GM19240 (cell line): Measurements from ENCODE around the gene KRTCAP3.
"Not testable (repeated sequence)": the region's sequence is repeated elsewhere in the genome, so short reads cannot be mapped to it uniquely, and the experiment has no call there.

Experiments used
- DNase-seq: peaks from one replicate; pipeline ENCODE4 v3.0.0; 2011; ENCODE audit warnings: low spot score; ENCODE audit not compliant: insufficient read length

Gene KRTCAP3, protein sequence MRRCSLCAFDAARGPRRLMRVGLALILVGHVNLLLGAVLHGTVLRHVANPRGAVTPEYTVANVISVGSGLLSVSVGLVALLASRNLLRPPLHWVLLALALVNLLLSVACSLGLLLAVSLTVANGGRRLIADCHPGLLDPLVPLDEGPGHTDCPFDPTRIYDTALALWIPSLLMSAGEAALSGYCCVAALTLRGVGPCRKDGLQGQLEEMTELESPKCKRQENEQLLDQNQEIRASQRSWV

DNA sequence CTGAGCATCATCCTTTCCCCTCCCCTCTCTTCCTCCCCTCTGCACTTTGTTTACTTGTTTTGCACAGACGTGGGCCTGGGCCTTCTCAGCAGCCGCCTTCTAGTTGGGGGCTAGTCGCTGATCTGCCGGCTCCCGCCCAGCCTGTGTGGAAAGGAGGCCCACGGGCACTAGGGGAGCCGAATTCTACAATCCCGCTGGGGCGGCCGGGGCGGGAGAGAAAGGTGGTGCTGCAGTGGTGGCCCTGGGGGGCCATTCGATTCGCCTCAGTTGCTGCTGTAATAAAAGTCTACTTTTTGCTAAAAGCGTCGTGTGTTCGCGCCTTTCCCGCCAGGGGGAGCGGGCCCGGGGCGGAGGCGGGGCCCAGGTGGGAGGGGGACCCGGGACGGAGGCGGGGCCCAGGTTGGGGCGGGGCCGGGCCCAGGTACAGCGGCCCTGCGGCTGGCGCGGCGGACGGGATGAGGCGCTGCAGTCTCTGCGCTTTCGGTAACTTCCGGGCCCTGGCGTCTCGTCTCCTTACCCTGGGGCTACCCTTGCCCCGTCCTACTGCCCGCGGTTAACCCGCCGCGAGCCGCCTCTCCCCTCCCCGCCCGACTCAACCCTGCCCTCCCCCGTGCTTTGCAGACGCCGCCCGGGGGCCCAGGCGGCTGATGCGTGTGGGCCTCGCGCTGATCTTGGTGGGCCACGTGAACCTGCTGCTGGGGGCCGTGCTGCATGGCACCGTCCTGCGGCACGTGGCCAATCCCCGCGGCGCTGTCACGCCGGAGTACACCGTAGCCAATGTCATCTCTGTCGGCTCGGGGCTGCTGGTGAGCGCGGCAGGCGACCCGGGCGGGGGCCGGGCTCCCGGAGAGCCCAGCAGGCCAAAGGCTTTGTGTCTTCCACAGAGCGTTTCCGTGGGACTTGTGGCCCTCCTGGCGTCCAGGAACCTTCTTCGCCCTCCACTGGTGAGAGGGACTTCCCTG, at the start of gene KRTCAP3:
TSS of gene KRTCAP3 (plus strand) at position 424 of the 962 bp plus-strand sequence. CDS start at position 456, 32 bp downstream.
- no peak for DNase-seq

DNA sequence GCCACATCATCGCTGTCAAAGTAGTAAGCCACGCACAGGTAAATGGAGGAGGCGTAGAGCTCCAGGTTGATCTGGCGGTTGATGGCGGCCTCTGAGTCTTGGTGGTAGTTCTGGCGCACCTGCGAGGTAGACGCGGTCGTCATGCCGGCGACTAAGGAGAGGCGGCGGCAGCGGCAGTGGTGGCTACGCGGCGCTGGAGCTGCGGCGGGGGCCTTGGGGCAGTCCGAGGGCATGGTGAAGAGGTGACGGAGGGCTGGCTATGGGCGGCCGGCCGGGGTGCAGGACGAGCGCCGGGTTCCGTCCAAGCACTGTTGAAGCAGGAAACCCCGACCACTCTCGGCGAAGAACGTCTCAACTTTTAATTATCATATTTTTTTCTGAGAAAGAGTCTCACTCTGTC, 49.0 kb upstream of the KRTCAP3 start:
- no peak for DNase-seq

DNA sequence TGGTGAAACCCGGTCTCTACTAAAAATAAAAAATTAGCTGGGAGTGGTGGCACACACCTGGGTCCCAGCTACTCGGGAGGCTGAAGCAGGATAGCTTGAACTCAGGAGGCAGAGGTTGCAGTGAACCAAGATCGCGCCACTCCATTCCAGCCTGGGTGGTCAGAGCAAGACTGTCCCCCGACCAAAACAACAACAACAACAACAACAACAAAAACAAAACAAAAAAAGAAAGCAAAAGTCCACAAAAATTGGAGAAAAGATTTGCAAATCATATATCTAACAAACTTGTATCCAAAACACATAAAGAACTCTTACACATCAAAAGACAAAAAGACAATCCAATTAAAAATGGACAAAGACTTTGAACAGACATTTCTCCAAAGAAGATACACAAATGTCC, 43.2 kb upstream of the KRTCAP3 start:
- DNase-seq, result no peak

DNA sequence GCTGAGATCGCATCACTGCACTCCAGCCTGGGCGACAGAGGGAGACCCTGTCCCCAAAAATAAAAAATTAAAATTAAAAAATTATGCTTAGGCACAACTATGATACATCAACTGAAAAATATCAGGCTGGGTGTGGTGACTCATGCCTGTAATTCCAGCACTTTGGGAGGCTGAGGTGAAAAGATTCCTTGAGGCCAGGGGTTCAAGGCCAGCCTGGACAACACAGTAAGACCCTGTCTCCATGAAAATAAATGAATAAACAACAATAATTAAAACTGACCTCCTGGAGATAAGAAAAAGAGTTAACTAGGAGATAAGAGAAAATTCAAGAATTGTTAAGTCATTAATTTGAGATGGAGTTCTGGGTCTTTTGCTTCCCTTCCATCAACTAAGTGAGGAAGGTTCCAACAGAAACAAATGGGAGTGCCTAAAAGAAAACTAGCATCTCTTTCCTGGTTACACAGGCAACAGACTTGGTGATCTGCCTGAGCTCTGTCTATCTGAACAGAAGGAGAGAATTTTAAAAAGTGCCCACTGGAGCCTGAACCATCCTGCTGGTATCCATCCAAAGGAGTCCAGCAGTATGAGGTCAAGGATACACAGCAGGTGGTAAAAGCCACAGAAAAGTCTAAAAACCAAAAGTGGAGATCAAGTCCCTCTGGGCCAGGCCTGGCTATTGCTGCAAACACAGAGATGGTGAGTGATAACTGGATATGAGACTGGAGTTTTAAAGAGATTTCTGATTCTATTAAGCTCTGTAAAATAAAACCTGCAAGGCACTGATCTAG, 41.6 kb upstream of the KRTCAP3 start:
- DNase-seq, result no peak

DNA sequence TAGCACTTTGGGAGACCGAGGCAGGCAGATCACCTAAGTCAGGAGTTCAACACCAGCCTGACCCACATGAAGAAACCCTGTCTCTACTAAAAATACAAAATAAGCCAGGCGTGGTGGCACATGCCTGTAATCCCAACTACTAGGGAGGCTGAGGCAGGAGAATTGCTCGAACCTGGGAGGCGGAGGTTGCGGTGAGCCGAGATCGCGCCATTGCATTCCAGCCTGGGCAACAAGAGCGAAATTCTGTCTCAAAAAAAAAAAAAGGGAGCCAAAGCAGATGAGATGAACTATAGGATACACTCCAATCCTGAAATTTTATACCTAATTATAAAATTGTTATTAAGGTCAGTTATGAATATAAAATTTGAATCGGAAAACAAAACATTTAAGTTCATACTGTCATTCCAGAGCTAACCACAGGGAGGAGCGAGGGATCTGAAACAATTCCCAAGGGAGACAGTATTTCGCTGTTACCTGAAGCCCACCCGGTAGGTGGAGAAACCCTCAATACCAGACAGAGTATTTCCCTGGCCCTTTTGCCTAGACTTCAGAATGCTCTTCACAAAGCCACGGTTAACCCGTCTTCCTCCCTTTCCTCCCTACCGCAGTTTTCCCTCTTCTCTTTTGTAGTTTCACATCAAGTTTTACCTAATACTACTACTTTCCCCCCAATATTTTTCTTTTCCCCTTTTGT, 34.2 kb upstream of the KRTCAP3 start:
- DNase-seq, result no peak

DNA sequence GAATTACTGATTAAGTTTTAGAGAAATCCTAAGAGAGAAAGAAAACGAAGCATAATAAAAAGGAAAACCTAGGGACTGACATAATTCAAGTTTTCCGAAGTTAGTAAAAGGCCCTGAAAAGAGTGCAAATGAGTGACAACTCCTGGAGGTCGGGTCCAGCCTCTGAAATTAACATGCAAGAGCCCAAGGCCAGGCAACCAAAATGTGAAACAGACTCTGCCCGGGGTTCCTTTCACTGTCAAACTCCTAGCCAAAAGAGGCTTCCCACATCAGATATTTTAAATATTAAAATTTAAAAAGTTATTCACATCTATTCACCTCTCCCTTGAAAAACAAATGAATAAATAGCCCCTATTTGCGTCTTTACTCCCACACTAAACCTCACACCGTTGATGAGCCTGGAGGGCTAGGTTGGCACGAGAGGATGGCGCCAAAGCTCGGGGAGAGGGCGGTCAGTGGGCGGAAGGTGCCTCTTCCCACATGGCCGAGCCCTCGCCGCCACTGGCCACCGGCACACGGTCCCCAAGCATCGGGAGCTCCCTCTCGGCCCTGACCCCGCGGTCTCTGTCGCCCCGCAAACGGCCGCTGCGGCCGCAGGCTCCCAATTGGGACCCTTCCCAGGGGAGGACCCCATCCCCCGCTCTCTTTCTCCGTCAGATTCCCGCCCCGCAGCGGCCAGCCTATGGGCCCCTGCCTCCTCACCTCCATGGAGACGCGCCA, 33.4 kb upstream of the KRTCAP3 start:
- DNase-seq, result no peak

DNA sequence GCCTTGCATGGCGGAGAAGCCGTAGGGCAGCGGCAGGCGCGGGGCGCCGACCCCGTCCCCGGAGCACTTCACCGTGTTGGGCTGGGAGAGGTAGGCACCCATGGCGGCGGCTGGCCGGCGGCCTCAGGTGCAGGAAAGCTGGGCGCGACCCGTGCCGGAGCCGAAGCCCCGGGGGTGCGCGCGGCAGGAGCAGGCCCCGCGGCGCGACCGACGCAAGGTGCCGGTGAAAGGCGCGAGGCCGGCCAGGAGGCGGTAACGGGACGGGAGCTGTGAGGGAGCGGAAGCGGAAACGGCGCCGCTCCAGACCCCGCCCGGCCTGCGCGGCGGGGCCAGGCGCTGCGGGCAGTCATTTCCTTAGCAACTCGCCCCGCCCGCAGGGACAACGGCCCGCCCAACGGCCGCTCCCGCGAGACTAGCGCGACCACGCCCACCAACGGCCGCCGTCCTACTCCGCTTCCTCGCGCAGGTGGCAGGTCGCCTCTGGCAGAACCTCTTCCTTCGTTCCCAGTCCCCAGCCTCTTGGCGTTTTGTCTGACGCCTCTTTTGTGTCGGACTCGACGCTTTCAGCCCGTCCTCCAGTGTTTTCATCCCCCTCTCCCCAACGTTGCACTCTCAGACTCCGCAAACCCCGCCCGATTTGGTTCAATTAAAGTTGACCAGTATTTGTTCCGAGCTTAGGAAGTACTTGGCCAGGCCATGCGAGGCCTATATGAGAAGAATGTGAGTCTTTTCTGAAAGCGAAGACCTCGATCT, 32.7 kb upstream of the KRTCAP3 start, which contains the start of gene PPM1G:
TSS of gene PPM1G (minus strand) at position 271 of the 753 bp plus-strand sequence. CDS start at position 102, 169 bp downstream.
- DNase-seq, result peak; percentile 84

DNA sequence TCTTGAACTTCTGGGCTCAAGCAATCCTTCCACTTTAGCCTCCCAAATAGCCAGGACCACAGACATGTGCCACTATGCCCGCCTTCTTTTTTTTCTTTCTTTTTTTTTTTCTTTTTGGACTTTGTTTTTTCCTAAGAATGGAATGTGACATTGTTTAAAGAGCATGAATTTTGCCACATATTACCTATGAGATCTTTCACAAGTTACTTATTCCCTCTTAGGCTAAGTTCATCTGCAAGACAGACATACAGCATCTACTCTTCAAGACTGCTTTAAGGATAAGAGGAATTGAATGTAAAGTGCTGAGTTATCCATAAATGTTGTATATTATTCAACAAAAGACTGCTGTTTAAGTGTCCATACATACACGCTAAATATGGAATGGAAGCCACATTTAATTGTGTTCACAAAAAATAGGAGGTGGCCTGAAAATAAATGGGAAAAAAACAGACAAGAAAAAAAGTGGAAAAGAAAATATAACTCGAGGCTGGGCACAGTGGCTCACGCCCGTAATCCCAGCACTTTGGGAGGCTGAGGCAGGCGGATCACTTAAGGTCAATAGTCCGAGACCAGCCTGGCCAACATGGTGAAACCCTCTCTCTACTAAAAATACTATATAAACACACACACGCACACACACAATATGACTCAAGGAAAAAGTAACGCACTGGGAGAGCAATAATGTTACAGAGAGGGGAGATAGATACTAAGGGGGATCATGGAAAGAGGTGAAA, 29.6 kb upstream of the KRTCAP3 start:
- no peak for DNase-seq

DNA sequence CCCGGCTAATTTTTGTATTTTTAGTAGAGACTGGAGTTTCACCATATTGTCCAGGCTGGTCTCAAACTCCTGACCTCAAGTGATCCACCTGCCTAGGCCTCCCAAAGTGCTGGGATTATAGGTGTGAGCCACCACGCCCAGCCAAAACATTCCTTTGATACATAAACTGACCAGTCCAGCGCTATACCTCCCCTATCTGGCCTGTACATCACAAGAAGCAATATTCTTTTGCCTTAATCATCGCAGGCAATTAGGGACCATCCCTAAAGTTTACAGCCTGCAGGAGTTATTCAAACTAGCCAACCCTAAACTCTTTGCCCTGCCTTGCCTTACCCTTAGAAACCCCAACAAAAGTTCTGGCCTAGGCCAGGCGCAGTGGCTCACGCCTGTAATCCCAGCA, 26.0 kb upstream of the KRTCAP3 start:
- DNase-seq, result no peak

DNA sequence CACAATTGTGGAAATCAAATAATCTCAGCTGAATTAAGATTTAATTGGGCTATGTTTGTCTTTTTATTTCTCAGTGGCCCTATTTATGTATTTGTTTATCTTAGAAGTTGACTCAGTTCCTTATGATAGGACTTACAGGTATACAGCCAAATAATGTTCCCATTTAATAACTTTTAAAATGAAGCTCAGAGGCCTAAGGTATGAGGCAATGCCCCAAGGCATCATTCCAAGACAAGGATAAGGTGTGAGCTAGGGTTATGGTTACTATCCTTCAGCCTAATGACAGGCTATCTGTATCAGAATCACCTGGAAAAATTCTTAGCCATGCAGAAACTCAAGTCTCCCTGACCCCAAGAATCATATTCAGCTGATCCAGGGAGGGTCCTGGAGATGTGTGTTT, 21.2 kb upstream of the KRTCAP3 start:
- no peak for DNase-seq

DNA sequence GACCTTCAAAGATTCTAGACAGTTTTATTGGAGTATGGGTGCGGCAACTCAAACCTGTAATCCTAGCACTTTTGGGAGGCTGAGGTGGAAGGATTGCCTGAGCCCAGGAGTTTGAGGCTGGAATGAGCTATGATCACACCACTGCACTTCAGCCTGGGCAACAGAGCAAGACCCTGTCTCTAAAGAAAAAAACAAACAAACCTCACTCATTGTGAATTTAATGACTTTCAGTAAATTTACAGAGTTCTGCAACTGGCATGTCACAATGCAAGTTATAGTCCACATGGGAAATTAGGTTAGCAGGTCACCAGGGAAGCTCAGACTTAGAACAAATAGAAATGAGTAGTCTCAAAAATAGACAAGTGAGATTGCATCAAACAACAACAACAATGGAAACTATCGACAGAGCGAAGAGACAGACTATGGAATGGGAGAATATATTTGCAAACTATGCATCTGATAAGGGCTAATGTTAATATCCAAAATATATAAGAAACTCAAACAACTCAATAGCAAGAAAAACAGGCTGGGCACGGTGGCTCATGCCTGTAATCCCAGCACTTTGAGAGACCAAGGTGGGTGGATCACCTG, 20.4 kb upstream of the KRTCAP3 start:
- DNase-seq, result no peak

DNA sequence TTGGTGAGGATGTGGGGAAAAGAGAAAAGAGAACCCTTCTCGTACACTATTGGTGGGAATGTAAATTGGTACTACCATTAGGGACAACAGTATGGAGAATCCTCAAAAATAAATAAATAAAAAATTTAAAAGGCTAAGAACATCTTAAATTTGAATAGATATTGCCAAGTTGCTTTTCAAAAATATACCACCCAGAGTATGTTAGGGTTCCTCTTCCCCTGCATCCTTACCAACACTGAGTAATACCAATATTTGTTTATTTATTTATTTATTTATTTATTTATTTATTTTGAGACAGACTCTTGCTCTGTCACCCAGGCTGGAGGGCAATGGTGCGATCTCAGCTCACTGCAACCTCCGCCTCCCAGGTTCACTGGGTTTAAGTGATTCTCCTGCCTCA, 19.2 kb upstream of the KRTCAP3 start:
- no peak for DNase-seq

DNA sequence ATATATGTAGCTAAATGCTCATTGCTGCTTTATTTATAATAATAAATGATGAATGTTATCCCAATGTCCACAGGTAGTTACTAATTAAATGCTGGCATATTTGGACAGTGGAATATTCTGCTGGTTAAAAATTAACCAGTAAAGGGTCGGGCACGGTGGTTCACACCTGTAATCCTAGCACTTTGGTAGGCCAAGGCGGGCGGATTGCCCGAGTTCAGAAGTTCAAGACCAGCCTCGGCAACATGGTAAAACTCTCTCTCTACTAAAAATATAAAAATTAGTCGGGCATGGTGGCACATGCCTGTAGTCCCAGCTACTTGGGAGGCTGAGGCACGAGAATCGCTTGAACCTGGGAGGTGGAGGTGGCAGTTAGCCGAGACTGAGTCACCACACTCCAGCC, 17.1 kb upstream of the KRTCAP3 start:
- not testable (repeated sequence) for DNase-seq

DNA sequence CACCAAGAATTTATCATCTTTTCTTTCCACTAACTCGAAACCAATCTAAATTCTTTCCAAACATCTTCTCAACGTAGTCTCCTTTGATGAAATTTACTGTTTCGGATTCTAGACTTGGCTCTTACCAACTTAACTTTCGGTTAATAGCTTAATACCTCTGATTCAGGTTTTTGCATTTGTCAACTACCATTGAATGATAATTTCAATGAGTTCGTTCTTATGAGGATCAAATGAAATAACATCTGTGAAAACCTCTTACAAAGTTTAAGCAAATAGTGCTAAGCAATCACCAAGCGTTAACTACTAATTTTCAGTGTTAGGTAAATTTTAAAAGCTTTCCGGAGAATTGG, 14.3 kb upstream of the KRTCAP3 start:
- no peak for DNase-seq

DNA sequence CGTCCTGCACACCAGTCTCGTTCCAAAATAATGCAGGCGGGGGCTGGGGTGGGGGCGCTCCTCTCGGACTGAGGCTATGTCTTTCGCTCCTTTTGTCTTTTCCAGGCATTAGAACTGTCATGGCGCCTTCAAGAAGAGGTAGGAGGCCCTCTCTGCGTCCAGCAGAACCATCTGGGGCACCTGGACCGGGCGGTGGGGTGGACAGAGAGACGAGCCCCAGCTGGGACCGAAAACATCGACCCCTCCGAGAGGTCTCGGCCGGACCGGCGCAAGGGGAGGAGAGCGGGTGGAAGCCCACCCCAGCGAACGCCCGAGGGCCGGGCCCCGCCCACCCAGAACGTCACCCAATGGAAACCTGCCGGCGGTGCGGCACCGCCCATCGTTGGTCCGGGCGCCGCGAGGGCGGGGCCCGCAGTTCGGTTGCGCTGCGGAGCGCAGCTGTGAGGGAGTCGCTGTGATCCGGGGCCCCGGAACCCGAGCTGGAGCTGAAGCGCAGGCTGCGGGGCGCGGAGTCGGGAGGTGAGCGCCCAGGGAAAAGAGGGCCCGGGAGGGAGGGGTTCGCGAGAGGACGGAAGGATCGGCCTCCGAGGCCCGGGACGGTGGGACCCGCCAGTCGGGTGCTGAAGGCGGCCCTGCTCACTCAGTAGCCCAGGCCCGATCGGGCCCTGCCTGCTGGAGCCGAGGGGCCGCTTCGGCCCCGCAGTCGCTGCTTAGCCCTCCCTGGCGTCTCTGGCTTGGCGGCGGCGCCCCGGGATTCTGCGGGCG, 13.8 kb upstream of the KRTCAP3 start, which contains the start of gene NRBP1:
TSS of gene NRBP1 (plus strand) at position 419 of the 765 bp plus-strand sequence. CDS start 4,643 bp downstream, outside the sequence.
- DNase-seq, result peak; percentile 74

DNA sequence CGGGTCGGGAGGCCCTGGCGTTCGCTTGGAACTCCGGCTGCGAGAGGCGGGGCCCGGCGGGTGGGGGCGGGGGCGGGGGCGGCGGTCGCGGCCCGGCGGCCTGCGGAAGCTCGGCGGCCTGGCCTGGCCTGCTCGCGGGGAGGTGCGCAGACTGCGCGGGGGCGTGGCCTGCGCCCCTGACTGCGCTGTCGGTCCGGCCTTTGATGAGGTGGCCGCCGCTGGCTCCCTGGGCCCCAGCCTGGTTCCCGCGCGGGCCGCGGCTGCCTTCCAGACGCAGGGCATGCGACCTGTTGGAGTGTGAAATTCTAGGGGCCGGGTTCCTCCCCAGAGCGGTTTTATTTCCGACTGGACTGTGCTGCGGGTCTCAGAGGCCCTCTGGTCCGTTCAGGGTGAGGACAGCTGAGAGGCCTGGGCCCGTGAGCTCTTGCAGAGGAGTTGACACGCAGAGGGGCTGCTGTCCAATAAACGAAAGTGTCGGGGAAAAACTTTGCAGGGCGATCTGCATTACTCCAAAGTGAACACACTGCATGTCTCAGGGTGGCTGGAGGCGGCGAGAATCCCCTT, 13.1 kb upstream of the KRTCAP3 start:
- peak; percentile 73 for DNase-seq

DNA sequence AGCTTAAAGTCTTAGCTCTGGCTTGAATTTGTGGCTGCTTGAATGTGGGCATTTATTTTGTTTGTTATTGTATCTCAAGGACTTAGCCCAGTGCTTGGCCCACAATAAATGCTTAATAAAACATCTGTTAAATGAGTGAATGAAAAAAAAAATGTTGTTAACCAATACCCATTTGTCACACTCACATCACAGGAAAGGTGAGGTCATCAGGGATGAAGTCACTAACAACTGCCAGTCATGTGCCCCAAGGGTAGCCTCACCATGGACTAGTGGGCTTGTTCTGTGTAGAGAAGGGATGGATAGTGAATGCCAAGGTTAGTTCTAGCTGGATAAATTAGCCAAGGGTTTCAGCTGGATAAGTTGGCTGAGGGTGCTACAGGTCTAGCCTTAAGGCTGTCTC, 10.8 kb upstream of the KRTCAP3 start:
- no peak for DNase-seq
